OCI-LY7 (cell line): ENCODE data around the gene TNFAIP8L1. TPM values are rescaled to one million over a fixed set of nuclear protein-coding genes. Genes with fewer than 3 reads are reported as not detected.

Experiments used
- BruUV-seq: library from RNA; stranded (reverse); fragments of 400-500 nt; replicated peaks from 2 replicates; lab custom pipeline; 2021; lab: Mats Ljungman, UMichigan
- CTCF ChIA-PET: fragments of 300-600 bp; sonication (Branson Sonifier 250); formaldehyde crosslinking; loops from one replicate; lab custom pipeline; 2022; ENCODE audit warnings: antibody characterized with exemption; ENCODE audit not compliant: unreplicated experiment; lab: Charles Lee
- POLR2A ChIA-PET: fragments of 300-600 bp; sonication (Branson Sonifier 250); formaldehyde crosslinking; loops from one replicate; lab custom pipeline; 2022; ENCODE audit warnings: antibody characterized with exemption; lab: Charles Lee
- DNase-seq: peaks from one replicate; pipeline ENCODE4 v3.0.0-alpha.2; 2015; ENCODE audit warnings: low spot score
- H2AFZ ChIP-seq: fragments of 200-600 bp; sonication (generic), shearing (Covaris generic); 2 replicates; pipeline ENCODE4 v1.6.1; 2014; ENCODE audit warnings: mild to moderate bottlenecking, antibody characterized with exemption, low read length, moderate library complexity
- H3K27ac ChIP-seq: fragments of 200-600 bp; sonication (generic); 2 replicates; pipeline ENCODE4 v1.5.1; 2014; ENCODE audit warnings: mixed run types, low read depth, mild to moderate bottlenecking, moderate library complexity, low read length, inconsistent platforms; ENCODE audit not compliant: poor library complexity, severe bottlenecking
- H3K36me3 ChIP-seq: fragments of 200-600 bp; sonication (generic); 2 replicates; pipeline ENCODE4 v1.6.1; 2014; ENCODE audit warnings: mild to moderate bottlenecking, antibody characterized with exemption, low read length, moderate library complexity, mixed read lengths; ENCODE audit not compliant: insufficient read depth
- H3K4me1 ChIP-seq: fragments of 200-600 bp; sonication (generic); 2 replicates; pipeline ENCODE4 v1.5.1; 2014; ENCODE audit warnings: mild to moderate bottlenecking, low read length; ENCODE audit not compliant: insufficient read depth, poor library complexity, severe bottlenecking
- H3K4me2 ChIP-seq: fragments of 200-600 bp; sonication (generic); 2 replicates; pipeline ENCODE4 v1.6.1; 2014; ENCODE audit warnings: mild to moderate bottlenecking, low read length
- H3K4me3 ChIP-seq: fragments of 200-600 bp; sonication (generic); 2 replicates; pipeline ENCODE4 v1.5.1; 2014; ENCODE audit warnings: mild to moderate bottlenecking, low read depth, low read length; ENCODE audit not compliant: poor library complexity, severe bottlenecking
- H3K79me2 ChIP-seq: fragments of 200-600 bp; sonication (generic); 2 replicates; pipeline ENCODE4 v1.6.1; 2016; ENCODE audit warnings: low read depth, mild to moderate bottlenecking, low read length, moderate library complexity, mixed read lengths; ENCODE audit not compliant: insufficient read depth
- H3K9me2 ChIP-seq: fragments of 200-600 bp; sonication (generic); 2 replicates; pipeline ENCODE4 v1.6.1; 2016; ENCODE audit warnings: mild to moderate bottlenecking, low read length, mixed read lengths; ENCODE audit not compliant: insufficient read depth
- H3K9me3 ChIP-seq: fragments of 200-600 bp; sonication (generic); 2 replicates; pipeline ENCODE4 v1.6.1; 2014; ENCODE audit warnings: mild to moderate bottlenecking, mixed run types, low read length, mixed read lengths
- H4K20me1 ChIP-seq: fragments of 200-600 bp; sonication (generic); 2 replicates; pipeline ENCODE4 v1.6.1; 2014; ENCODE audit warnings: mild to moderate bottlenecking, antibody characterized with exemption, low read length, moderate library complexity, mixed read lengths; ENCODE audit not compliant: insufficient read depth
- CTCF ChIP-seq: fragments of 200-600 bp; sonication (generic); conservative IDR thresholded peaks from 2 replicates; pipeline ENCODE4 v1.5.1; 2014; ENCODE audit warnings: mild to moderate bottlenecking, antibody characterized with exemption, low read length, moderate library complexity, mixed read lengths
- EZH2phosphoT487 ChIP-seq: fragments of 200-600 bp; sonication (generic); IDR thresholded peaks from 2 replicates; pipeline ENCODE4 v1.6.1; 2018; ENCODE audit warnings: low read depth, borderline replicate concordance, mild to moderate bottlenecking, mixed run types, antibody characterized with exemption, low read length, moderate library complexity, mixed read lengths
- intact Hi-C: fragments of 100-400 bp; cut with micrococcal nuclease; formaldehyde crosslinking; loops from one replicate; pipeline ENCODE4 v1.10.0; 2022; ENCODE audit not compliant: unreplicated experiment
- total RNA-seq, 2 experiments: library from RNA; depleted of rRNA in 1 of 2; stranded (reverse); fragments of >200 nt in 1 of 2; shearing (Covaris generic) in 1 of 2; gene quantifications; 2 replicates each; pipeline ENCODE4 v1.2.3, GENCODE V29; 2014 to 2022

Gene TNFAIP8L1
- total RNA-seq, 2 experiments from 2014 or later: 9.0 to 22.7 TPM

GRCh38 chr19:4701557-4701956 lies 62.2 kb downstream of the TNFAIP8L1 start:
- Histone ChIP-seq H3K4me3 (no peak overlapping the region), H3K9me2 (no peaks in the 10 kb centered on the region), H3K4me2 (no peak overlapping the region), H4K20me1 (no peaks in the 10 kb centered on the region), H3K4me1 (no peaks in the 10 kb centered on the region), H3K79me2 (no peaks in the 10 kb centered on the region), H3K9me3 (no peaks in the 10 kb centered on the region), H3K27ac (no peak overlapping the region), H3K36me3 (peaks cover 80% of the 10 kb centered on the region), H2AFZ (no peak overlapping the region)
- intact Hi-C loops: no loop called here
- TF ChIP-seq CTCF (no peak), EZH2phosphoT487 (no peak)
- ChIA-PET POLR2A (interaction anchor here (0.6 kb wide), 1 partner anchor 1145 kb away, joined by 3 read pairs; no protein-coding TSS in a partner anchor), CTCF (no interaction called here)
- no peak for DNase-seq
- BruUV-seq: no TSS peak

- no peaks in the 10 kb centered on the region for H3K9me3 ChIP-seq
- no peaks in the 10 kb centered on the region for H3K4me1 ChIP-seq
- ChIA-PET CTCF (no interaction called here), POLR2A (no interaction called here)
- no peak overlapping the region for H3K4me3 ChIP-seq
- peaks cover 69% of the 10 kb centered on the region for H3K36me3 ChIP-seq
- H3K79me2 ChIP-seq: no peaks in the 10 kb centered on the region
- H3K27ac ChIP-seq: no peak overlapping the region
- H2AFZ ChIP-seq: no peak overlapping the region
- H4K20me1 ChIP-seq: no peaks in the 10 kb centered on the region
- H3K4me2 ChIP-seq: no peak overlapping the region
- no peak for DNase-seq
- intact Hi-C loops: no loop called here
- no TSS peak for BruUV-seq
- no peaks in the 10 kb centered on the region for H3K9me2 ChIP-seq
- TF ChIP-seq EZH2phosphoT487: no peak
- TF ChIP-seq CTCF: no peak
Observed at GRCh38 chr19:4702764-4703163, 63.4 kb downstream of the TNFAIP8L1 start.

- POLR2A ChIA-PET: no interaction called here
- TF ChIP-seq CTCF (no peak), EZH2phosphoT487 (no peak)
- no TSS peak for BruUV-seq
- no peaks in the 10 kb centered on the region for H3K9me3 ChIP-seq
- DNase-seq: no peak
- CTCF ChIA-PET: no interaction called here
- no peak overlapping the region for H3K4me2 ChIP-seq
- peaks cover 64% of the 10 kb centered on the region for H3K36me3 ChIP-seq
- no peak overlapping the region for H2AFZ ChIP-seq
- no peak overlapping the region for H3K4me3 ChIP-seq
- no peaks in the 10 kb centered on the region for H4K20me1 ChIP-seq
- no peak overlapping the region for H3K27ac ChIP-seq
- H3K4me1 ChIP-seq: no peaks in the 10 kb centered on the region
- intact Hi-C loops: no loop called here
- H3K9me2 ChIP-seq: no peaks in the 10 kb centered on the region
- no peaks in the 10 kb centered on the region for H3K79me2 ChIP-seq
Observed at GRCh38 chr19:4703671-4704316, 64.5 kb downstream of the TNFAIP8L1 start.
